Measurements from ENCODE around the gene KCNQ4. TPM values are rescaled to one million over a fixed set of nuclear protein-coding genes. Genes with fewer than 3 reads are reported as not detected.

KCNQ4 gene
- total RNA-seq, 1 donor from 2014 or later = 1.5 TPM

DNA sequence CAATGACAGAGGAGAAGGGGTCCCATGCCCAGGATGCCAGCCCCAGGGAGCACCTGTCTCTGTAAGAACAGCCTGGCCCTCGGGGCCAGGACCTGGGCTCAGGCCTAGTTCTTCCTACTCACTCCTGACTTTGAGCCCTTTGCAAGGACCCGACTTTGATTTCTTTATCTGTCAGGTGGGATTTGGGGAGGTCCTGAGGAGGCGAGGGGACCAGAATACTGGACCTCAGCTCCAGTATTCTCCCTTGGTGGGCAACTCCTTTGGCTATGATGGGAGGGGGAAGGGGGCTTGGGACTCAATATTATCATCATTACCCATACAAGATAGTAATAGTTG, 18.1 kb downstream of the KCNQ4 start:
- H3K27me3 Mint-ChIP-seq = peaks cover 2% of the 10 kb centered on the region
- H3K27ac Mint-ChIP-seq = peak overlapping the region; percentile 40
- H3K36me3 Mint-ChIP-seq (ENCODE audit: low read depth) = no peaks in the 10 kb centered on the region
- no peak for DNase-seq
- H3K9me3 Mint-ChIP-seq = no peaks in the 10 kb centered on the region
- peak overlapping the region; percentile 64 for H3K4me3 Mint-ChIP-seq
- intact Hi-C loops (cut with micrococcal nuclease) = loop anchor here (1.0 to 5.0 kb wide), 2 partner anchors 17 to 61 kb away; partner anchors contain the start of gene CITED4
- H3K4me1 Mint-ChIP-seq = peaks cover 34% of the 10 kb centered on the region

DNA sequence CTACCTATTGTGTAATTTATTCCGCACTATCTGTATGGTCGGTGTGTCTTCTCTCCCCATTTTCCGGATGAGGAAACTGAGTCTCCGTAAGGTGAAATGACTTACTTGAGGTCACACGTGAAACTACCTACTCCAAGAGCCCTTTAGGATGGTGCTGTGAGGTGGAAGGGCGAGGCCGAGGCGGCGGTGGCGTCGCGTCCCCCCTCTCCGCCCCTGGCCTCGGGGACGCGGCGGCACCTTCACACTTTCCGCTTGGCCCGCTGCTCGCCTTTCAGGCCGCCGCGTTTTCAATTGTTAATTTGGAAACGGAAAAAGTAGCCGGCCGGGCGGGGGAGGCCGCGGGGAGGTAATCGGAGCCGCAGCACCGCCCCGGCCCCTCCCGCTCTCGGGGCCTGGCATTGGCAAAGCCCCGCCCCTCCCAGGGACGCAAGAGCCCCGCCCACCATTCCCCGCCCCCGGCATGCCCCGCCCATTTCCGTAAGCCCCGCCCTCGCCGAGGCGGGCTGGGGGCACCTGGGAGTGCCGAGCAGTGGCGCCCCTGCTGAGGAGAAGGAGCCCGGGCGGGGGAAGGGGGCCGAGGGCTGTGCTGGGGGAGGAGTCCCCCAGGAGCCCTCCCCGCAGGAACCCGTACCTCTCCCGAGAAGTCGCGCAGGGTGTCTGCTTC, 18.6 kb downstream of the KCNQ4 start:
- intact Hi-C loops (cut with micrococcal nuclease) = loop anchor here (1.0 to 5.0 kb wide), 2 partner anchors 16 to 60 kb away; partner anchors contain the start of gene CITED4
- no peaks in the 10 kb centered on the region for H3K9me3 Mint-ChIP-seq
- H3K27ac Mint-ChIP-seq = peak overlapping the region; percentile 40
- peak; percentile 96 for DNase-seq
- H3K36me3 Mint-ChIP-seq (ENCODE audit: low read depth) = no peaks in the 10 kb centered on the region
- H3K4me3 Mint-ChIP-seq = peak overlapping the region; percentile 64
- peaks cover 2% of the 10 kb centered on the region for H3K27me3 Mint-ChIP-seq
- H3K4me1 Mint-ChIP-seq = peaks cover 30% of the 10 kb centered on the region

DNA sequence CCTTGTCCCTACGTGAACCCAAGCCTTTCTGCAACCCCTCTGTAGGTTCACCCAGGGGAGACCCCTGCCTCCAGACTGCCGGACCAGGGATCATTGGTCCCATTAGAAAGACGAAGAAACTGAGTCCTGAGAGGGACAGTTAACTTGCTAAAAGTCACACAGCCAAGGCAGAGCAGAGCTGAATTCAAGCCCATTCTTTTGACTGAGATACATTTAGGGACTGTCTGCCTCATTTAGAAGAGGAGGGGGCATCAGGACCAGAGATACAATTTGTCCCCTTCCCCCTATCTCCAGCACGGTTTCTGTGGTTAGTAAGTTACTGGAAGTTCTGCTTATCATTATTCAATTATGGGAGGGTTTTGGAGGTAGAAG, 19.1 kb downstream of the KCNQ4 start:
- Mint-ChIP-seq H3K27ac (no peak overlapping the region), H3K27me3 (peaks cover 2% of the 10 kb centered on the region), H3K9me3 (no peaks in the 10 kb centered on the region), H3K36me3 (ENCODE audit: low read depth) (no peaks in the 10 kb centered on the region), H3K4me1 (peaks cover 25% of the 10 kb centered on the region), H3K4me3 (peak overlapping the region; percentile 62)
- no peak for DNase-seq
- intact Hi-C loops (cut with micrococcal nuclease) = loop anchor here (1.0 to 5.0 kb wide), 2 partner anchors 16 to 60 kb away; partner anchors contain the start of gene CITED4

DNA sequence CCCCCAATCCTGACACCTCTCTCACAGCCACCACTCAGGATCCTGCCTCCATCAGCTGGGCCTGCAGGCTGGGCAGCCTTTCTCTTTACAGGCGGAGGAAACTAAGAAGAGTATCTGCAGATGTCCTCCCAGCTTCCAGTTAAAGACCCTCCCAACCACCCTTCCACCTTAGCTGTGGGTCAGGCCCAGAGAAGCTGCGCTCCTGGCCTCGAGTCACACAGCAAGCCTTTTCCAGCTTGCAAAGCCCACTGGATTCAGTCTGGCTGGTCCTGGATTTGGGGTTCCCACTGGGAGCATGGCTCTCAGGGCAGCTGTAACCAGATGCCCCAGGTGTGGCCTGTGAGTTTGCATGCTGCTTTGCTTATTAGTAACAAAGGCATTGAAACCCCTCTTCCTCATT, 19.9 kb downstream of the KCNQ4 start:
- Mint-ChIP-seq H3K4me3 (no peak overlapping the region), H3K27ac (no peak overlapping the region), H3K27me3 (peaks cover 2% of the 10 kb centered on the region), H3K36me3 (ENCODE audit: low read depth) (no peaks in the 10 kb centered on the region), H3K9me3 (no peaks in the 10 kb centered on the region), H3K4me1 (peaks cover 27% of the 10 kb centered on the region)
- DNase-seq = no peak
- intact Hi-C loops (cut with micrococcal nuclease) = loop anchor here (5.0 kb wide), 1 partner anchor 59 kb away; the partner anchor contains the start of gene CITED4

DNA sequence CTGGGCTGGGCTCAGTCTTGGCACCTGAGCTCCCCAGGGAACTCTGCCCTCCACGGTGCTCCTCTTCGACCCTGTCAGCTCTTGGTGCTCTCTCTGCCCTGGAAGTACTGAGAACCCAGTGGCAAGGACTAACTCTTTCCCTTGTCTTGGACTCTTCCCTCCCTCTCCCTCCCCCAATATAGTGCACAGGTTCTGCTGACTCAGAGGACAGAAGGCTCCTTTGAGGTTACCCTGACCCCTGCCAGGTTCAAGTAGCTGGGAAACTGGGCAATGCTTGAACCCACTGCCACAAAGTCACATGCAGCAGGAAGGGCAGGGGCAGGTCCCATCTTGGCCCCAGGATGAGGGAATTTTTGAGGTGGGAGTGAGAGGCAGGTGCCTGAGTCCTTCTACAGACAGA, 20.3 kb downstream of the KCNQ4 start:
- Mint-ChIP-seq H3K4me3 (no peak overlapping the region), H3K4me1 (peaks cover 32% of the 10 kb centered on the region), H3K27ac (no peak overlapping the region), H3K36me3 (ENCODE audit: low read depth) (no peaks in the 10 kb centered on the region), H3K9me3 (no peaks in the 10 kb centered on the region), H3K27me3 (peaks cover 2% of the 10 kb centered on the region)
- DNase-seq = no peak
- intact Hi-C loops (cut with micrococcal nuclease) = loop anchor here (5.0 kb wide), 1 partner anchor 58 kb away; the partner anchor contains the start of gene CITED4

DNA sequence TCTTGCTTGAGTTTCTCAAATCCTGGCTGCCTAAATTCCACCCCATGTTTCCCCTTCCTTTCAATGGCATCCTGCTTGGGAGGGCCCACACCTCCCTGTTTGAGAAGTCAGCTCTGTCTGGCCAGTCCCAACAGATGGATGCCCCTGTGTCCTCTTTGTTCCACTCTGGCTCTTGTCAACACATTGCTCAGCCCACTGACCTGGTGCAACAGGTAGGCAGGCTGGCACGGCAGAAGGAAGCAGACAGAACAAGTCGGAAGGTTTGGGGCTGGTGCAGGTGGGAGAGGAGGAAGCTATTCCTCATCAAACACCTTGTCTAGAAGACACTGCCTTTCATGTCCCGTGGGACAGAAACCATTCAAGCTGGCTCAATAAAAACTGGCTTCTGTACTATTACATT, 22.7 kb downstream of the KCNQ4 start:
- intact Hi-C loops (cut with micrococcal nuclease) = loop anchor here (5.0 kb wide), 1 partner anchor 34 kb away; no protein-coding TSS in a partner anchor
- H3K9me3 Mint-ChIP-seq = peaks cover 5% of the 10 kb centered on the region
- peaks cover 2% of the 10 kb centered on the region for H3K27me3 Mint-ChIP-seq
- no peak overlapping the region for H3K27ac Mint-ChIP-seq
- H3K4me1 Mint-ChIP-seq = peaks cover 35% of the 10 kb centered on the region
- no peak for DNase-seq
- H3K4me3 Mint-ChIP-seq = no peak overlapping the region
- no peaks in the 10 kb centered on the region for H3K36me3 Mint-ChIP-seq (ENCODE audit: low read depth)

DNA sequence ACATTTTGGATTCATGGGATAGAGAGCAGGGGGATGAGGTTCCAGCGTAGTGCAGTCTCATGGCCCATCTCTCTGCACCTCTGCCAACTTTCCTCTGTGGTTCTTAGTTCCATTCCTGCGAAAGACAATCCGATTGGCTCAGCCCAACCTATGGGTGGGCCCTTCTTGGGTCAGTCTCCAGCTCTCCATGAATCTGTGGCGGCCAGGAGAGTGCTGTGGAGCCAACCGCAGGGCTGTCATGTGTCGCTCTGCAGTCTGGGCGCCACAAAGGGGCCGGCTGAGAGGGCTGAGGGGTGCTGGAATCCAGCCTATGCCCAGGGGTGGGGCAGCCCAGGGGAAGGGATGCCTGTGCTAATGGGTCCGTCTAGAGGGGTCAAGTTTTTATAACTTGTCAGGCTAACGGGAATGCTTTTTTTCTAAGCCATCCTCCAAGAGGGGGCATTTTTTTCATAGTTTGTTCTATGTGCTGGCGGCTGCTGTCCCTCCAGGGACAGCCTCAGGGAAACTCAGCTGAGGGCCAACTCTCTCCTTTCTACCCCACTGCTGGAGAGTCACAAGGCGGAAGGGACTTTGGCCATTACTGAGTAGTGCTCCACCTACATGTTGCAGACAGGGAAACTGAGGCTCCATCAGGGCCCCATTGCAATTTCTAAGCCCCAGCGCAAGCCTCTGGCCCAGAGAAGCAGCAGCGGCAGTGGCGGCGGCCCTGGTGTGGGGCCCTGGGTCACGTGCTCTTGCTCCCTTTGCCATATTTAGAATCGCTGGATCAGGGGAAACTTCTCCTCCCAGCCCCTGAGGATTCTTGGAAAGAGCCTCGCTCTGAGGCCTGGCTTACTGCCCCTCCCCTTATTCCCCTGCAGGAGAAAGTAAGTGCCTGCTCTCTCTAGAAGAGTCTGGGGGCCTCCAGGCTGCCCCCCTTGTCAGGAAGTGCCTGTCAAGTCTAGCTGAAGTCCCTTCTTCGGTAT, 23.4 kb downstream of the KCNQ4 start:
- DNase-seq = no peak
- intact Hi-C loops (cut with micrococcal nuclease) = loop anchor here (5.0 kb wide), 1 partner anchor 35 kb away; no protein-coding TSS in a partner anchor
- Mint-ChIP-seq H3K27ac (no peak overlapping the region), H3K4me1 (peaks cover 27% of the 10 kb centered on the region), H3K27me3 (peaks cover 2% of the 10 kb centered on the region), H3K36me3 (ENCODE audit: low read depth) (no peaks in the 10 kb centered on the region), H3K4me3 (no peak overlapping the region), H3K9me3 (peaks cover 5% of the 10 kb centered on the region)

DNA sequence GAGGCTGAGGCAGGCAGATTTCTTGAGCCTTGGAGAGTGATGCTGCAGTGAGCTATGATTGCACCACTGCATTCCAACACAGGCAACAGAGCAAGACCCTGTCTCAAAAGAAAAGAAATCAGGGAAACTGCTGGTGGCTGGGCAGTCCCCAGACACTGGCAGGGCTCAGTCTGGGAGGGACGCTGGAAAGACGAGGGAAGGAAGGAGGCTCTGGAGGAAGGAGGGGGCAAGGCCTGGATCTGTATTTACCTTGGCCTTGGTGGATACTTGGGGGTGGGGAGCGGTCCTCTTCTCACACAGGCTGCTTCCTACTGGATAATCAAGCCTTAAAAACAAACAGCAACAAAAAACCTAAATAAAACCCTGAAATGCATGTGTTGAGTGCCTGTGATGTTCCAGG, 24.4 kb downstream of the KCNQ4 start:
- Mint-ChIP-seq H3K27me3 (peaks cover 6% of the 10 kb centered on the region), H3K27ac (no peak overlapping the region), H3K4me1 (peaks cover 23% of the 10 kb centered on the region), H3K9me3 (peaks cover 5% of the 10 kb centered on the region), H3K4me3 (no peak overlapping the region), H3K36me3 (ENCODE audit: low read depth) (no peaks in the 10 kb centered on the region)
- intact Hi-C loops (cut with micrococcal nuclease) = loop anchor here (5.0 kb wide), 1 partner anchor 36 kb away; no protein-coding TSS in a partner anchor
- DNase-seq = no peak

DNA sequence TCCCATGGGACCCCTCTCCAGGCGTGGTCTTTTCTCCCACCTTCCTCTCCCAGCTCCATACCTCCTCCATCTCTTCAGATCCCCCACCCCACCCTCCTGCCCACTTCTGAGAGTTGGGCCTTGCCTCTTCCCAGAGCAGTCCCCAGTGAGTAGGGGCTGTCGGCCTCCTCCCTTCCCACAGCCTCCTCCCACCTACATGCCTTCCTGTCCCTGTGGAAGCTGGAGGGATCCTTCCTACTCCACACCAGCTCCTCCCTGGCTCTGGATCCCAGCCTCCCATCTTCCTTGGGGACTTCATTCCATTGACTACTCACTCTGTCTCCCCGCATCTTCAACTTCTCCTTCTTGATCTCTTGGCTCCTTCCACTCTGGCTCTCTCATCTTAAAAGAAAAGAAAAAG, 24.9 kb downstream of the KCNQ4 start:
- Mint-ChIP-seq H3K27ac (peak overlapping the region; percentile 68), H3K27me3 (peaks cover 10% of the 10 kb centered on the region), H3K4me1 (peaks cover 21% of the 10 kb centered on the region), H3K9me3 (peaks cover 5% of the 10 kb centered on the region), H3K4me3 (no peak overlapping the region), H3K36me3 (ENCODE audit: low read depth) (no peaks in the 10 kb centered on the region)
- no peak for DNase-seq
- intact Hi-C loops (cut with micrococcal nuclease) = loop anchor here (5.0 kb wide), 1 partner anchor 36 kb away; no protein-coding TSS in a partner anchor

DNA sequence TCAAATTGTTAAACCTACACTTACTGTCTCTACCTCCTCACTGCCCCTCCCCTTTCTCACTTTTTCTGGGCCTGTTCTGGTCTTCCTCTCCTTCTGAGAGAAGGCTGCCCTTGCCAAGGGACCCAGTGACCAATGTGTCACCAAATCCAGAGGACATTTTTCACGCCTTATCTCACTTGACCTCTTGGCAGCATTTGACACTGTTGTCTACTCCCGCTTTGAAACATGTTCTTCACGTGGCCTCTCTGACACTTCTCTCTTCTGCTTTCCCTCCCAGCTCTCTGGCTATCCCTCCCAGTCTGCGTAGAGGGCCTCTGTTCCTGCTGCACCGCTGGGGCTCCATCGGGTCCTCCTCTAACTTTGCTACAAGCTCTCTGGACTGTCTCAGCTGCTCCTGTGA, 25.3 kb downstream of the KCNQ4 start:
- Mint-ChIP-seq H3K27ac (peak overlapping the region; percentile 68), H3K27me3 (peaks cover 10% of the 10 kb centered on the region), H3K4me1 (peaks cover 21% of the 10 kb centered on the region), H3K4me3 (no peak overlapping the region), H3K36me3 (ENCODE audit: low read depth) (no peaks in the 10 kb centered on the region), H3K9me3 (peaks cover 5% of the 10 kb centered on the region)
- intact Hi-C loops (cut with micrococcal nuclease) = loop anchor here (1.0 to 5.0 kb wide), 2 partner anchors 9 to 37 kb away; no protein-coding TSS in a partner anchor
- DNase-seq = no peak

DNA sequence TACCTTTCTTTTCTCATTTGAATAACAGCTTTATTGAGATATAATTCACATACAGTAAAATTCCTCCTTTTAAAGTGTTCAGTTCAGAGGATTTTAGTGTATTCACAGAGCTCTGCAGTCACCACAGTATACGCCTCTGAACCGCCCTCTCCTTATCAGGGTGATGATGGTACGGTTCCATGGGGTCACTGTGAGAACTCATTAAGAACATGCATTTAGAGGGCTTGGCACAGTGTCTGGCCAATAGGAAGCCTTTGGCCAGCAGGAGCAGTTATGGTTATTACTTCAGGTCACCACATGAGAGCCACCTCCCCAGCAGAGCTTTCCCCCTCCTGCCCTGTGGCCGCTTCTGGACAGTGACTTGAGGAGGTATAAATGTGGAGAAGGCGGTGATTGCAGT, 27.3 kb downstream of the KCNQ4 start:
- intact Hi-C loops (cut with micrococcal nuclease) = no loop called here
- Mint-ChIP-seq H3K4me1 (peaks cover 21% of the 10 kb centered on the region), H3K27me3 (peaks cover 9% of the 10 kb centered on the region), H3K9me3 (peaks cover 5% of the 10 kb centered on the region), H3K36me3 (ENCODE audit: low read depth) (no peaks in the 10 kb centered on the region), H3K27ac (no peak overlapping the region), H3K4me3 (no peak overlapping the region)
- no peak for DNase-seq

DNA sequence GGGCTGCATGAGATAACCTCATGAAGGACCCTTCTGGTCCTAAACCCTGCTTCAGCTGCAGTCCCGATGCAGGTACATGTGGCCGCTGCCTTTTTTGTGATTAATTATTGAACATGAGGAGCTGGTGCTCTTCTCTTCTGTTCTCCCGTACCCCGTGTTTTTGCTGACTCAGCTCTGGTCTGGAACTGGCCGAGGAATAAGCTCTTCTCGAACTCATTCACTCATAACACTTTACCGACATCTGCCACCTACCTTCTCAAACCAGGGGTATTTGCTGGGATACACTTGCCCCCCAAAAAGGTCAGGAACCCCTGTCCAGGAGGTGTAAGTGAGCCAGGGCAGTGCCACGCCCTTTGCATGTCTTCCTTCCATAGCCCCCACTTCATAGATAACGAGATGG, 31.8 kb downstream of the KCNQ4 start:
- no peak overlapping the region for H3K27ac Mint-ChIP-seq
- no peaks in the 10 kb centered on the region for H3K36me3 Mint-ChIP-seq (ENCODE audit: low read depth)
- H3K4me1 Mint-ChIP-seq = peaks cover 9% of the 10 kb centered on the region
- no peaks in the 10 kb centered on the region for H3K9me3 Mint-ChIP-seq
- DNase-seq = no peak
- H3K27me3 Mint-ChIP-seq = peaks cover 10% of the 10 kb centered on the region
- H3K4me3 Mint-ChIP-seq = no peak overlapping the region
- intact Hi-C loops (cut with micrococcal nuclease) = no loop called here

DNA sequence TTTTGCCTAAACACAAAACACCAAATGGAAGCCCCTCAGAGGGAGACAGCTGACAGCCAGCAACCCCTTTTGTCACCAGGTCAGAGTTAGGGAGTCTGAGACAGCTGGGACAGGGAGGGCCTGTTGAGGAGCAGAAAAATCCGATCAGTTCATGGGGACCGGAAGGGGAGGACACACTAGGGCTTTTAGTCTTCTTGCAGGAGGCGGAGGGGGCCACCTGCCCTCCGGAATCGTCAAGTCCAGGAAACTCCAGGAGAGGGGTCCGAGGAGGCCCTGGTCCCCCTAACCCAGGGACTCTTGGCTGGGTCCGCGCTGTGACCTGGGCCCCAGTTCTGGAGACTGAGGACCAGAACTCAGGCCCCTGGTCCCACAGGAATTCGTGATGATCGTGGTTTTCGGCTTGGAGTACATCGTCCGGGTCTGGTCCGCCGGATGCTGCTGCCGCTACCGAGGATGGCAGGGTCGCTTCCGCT, 34.2 kb downstream of the KCNQ4 start:
- H3K27ac Mint-ChIP-seq = peak overlapping the region; percentile 61
- no peaks in the 10 kb centered on the region for H3K9me3 Mint-ChIP-seq
- H3K4me1 Mint-ChIP-seq = peaks cover 8% of the 10 kb centered on the region
- peaks cover 8% of the 10 kb centered on the region for H3K27me3 Mint-ChIP-seq
- no peaks in the 10 kb centered on the region for H3K36me3 Mint-ChIP-seq (ENCODE audit: low read depth)
- peak overlapping the region; percentile 83 for H3K4me3 Mint-ChIP-seq
- intact Hi-C loops (cut with micrococcal nuclease) = loop anchor here (1.0 kb wide), 2 partner anchors 9 to 16 kb away; no protein-coding TSS in a partner anchor
- no peak for DNase-seq

All from activated CD4-positive, alpha-beta T cell treated with anti-CD3 and anti-CD28 coated beads, Interleukin-2, amount 10 ng/mL, durations not matched to agents 24 days and 14 days (primary cell).